KMS-11 (cell line): ENCODE measurements around the gene CSN1S1.
"Not testable (repeated sequence)": the region's sequence is repeated elsewhere in the genome, so short reads cannot be mapped to it uniquely, and the experiment has no call there.

Source experiments
- H2AFZ ChIP-seq: fragments of 200-600 bp; sonication (generic); 2 replicates; pipeline ENCODE4 v1.6.1; 2016; ENCODE audit warnings: antibody characterized with exemption, mixed run types, low read depth
- H3K27ac ChIP-seq: fragments of 200-600 bp; sonication (generic); 2 replicates; pipeline ENCODE4 v1.6.1; 2016; ENCODE audit warnings: mild to moderate bottlenecking, mixed run types
- H3K27me3 ChIP-seq: fragments of 200-600 bp; sonication (generic); 2 replicates; pipeline ENCODE4 v1.6.1; 2017; ENCODE audit warnings: mild to moderate bottlenecking, low read depth, mixed run types, moderate library complexity; ENCODE audit not compliant: insufficient read depth
- H3K36me3 ChIP-seq: fragments of 200-600 bp; sonication (generic); 2 replicates; pipeline ENCODE4 v1.6.1; 2017; ENCODE audit warnings: mild to moderate bottlenecking, mixed run types; ENCODE audit not compliant: insufficient read depth
- H3K4me1 ChIP-seq: fragments of 200-600 bp; sonication (generic); 2 replicates; pipeline ENCODE4 v1.6.1; 2016; ENCODE audit warnings: mild to moderate bottlenecking, low read depth, mixed run types; ENCODE audit not compliant: poor library complexity, severe bottlenecking
- H3K4me2 ChIP-seq: fragments of 200-600 bp; sonication (generic); 2 replicates; pipeline ENCODE4 v1.7.0; 2016; ENCODE audit warnings: mild to moderate bottlenecking, mixed run types
- H3K4me3 ChIP-seq: fragments of 200-600 bp; sonication (generic); IDR thresholded peaks from 2 replicates; pipeline ENCODE4 v1.6.1; 2017; ENCODE audit warnings: low read depth, low read length, mixed read lengths; ENCODE audit not compliant: insufficient read depth
- H3K79me2 ChIP-seq: fragments of 200-600 bp; sonication (generic); 2 replicates; pipeline ENCODE4 v1.6.1; 2016; ENCODE audit warnings: low read depth, mixed run types; ENCODE audit not compliant: insufficient read depth
- H3K9ac ChIP-seq: fragments of 200-600 bp; sonication (generic); 2 replicates; pipeline ENCODE4 v1.6.1; 2016; ENCODE audit warnings: mild to moderate bottlenecking, mixed run types
- H4K20me1 ChIP-seq: fragments of 200-600 bp; sonication (generic); 2 replicates; pipeline ENCODE4 v1.6.1; 2016; ENCODE audit warnings: mild to moderate bottlenecking, mixed run types; ENCODE audit not compliant: insufficient read depth
- TF ChIP-seq, protein P1 (sequence below): fragments of 200-600 bp; sonication (generic); conservative IDR thresholded peaks from 2 replicates; pipeline ENCODE4 v1.6.1; 2017; ENCODE audit warnings: low read depth, mild to moderate bottlenecking, antibody characterized with exemption, low read length, moderate library complexity, mixed read lengths

Gene CSN1S1

DNA sequence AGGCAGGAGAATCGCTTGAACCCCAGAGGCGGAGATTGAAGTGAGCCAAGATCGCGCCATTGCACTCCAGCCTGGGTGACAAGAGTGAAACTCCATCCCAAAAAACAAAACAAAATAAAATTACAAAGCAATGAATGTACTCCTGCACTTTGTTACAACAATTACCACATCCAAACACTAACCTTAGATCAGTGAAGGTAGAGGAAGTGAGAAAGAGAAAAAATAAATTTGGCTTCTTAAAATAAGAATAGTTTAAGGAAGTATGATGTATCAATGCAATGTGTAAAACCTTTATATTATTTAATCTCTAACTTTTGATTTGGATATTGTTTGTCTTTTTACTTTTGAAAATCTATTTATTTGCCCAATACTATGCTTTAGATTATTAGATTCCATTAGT, 21.7 kb upstream of the CSN1S1 start:
- Histone ChIP-seq H3K79me2 (no peaks in the 10 kb centered on the region), H3K27me3 (no peaks in the 10 kb centered on the region), H3K4me1 (no peaks in the 10 kb centered on the region), H3K4me3 (no peak overlapping the region), H3K27ac (no peak overlapping the region), H3K9ac (no peak overlapping the region), H4K20me1 (no peaks in the 10 kb centered on the region), H2AFZ (no peak overlapping the region), H3K4me2 (no peak overlapping the region), H3K36me3 (no peaks in the 10 kb centered on the region)
- TF ChIP-seq, protein P1, sequence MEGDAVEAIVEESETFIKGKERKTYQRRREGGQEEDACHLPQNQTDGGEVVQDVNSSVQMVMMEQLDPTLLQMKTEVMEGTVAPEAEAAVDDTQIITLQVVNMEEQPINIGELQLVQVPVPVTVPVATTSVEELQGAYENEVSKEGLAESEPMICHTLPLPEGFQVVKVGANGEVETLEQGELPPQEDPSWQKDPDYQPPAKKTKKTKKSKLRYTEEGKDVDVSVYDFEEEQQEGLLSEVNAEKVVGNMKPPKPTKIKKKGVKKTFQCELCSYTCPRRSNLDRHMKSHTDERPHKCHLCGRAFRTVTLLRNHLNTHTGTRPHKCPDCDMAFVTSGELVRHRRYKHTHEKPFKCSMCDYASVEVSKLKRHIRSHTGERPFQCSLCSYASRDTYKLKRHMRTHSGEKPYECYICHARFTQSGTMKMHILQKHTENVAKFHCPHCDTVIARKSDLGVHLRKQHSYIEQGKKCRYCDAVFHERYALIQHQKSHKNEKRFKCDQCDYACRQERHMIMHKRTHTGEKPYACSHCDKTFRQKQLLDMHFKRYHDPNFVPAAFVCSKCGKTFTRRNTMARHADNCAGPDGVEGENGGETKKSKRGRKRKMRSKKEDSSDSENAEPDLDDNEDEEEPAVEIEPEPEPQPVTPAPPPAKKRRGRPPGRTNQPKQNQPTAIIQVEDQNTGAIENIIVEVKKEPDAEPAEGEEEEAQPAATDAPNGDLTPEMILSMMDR, result no peak

DNA sequence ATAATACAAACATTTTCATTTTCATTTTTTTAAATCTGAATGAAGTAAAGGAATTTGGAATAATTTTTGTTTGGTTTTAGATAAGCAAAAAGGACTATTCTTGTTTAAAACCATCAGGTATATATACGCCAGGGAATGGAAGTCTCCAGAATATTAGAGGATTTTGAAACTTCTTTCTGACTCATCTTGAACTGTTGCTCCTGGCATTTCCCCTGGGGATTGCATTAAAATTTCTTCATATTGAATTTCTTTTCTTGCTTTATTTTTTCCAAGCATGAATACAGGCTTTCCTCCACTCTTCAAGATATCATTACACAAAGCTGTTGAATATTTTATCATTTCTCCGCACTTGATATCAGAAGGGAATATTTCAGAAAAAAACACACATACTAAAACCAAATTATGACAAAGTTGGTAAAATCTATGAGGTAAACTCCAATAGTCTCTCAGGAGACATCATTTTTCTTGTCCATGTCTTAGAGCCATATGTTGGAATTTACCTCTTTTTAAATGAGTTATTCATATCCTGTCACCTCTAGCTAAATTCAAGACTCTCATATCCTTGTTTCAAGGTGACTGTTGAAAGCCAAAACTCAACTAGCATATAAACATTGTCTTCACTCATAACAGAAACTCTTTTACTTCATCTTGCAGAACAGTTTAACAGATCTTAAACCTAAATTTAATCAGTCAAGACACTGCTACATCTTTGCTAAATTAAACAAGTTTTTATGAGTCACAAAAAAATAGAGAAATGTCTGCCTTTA, 20.7 kb upstream of the CSN1S1 start:
- H3K27ac ChIP-seq, result no peak overlapping the region
- no peak overlapping the region for H3K4me2 ChIP-seq
- no peaks in the 10 kb centered on the region for H3K79me2 ChIP-seq
- TF ChIP-seq, protein P1, result no peak
- no peak overlapping the region for H3K4me3 ChIP-seq
- no peaks in the 10 kb centered on the region for H3K27me3 ChIP-seq
- H3K9ac ChIP-seq, result no peak overlapping the region
- H3K36me3 ChIP-seq, result no peaks in the 10 kb centered on the region
- no peaks in the 10 kb centered on the region for H4K20me1 ChIP-seq
- H3K4me1 ChIP-seq, result no peaks in the 10 kb centered on the region
- H2AFZ ChIP-seq, result no peak overlapping the region

DNA sequence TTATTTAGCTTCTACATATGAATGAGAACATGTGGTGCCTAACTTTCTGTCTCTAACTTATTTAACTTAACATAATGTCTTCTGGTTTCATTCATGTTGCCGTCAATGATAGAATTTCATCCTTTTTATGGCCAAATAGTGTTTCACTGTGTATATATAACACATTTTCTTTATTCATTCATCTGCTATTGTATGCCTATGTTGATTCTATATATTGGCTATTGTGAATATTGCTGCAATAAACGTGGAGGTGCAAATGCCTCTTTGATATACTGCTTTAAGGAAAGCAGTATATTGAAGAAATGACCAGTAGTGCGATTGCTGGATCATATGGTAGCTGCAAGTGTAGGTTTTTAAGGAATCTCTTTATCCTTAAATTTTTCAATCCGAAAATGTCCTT, 10.0 kb upstream of the CSN1S1 start:
- H3K9ac ChIP-seq, result no peak overlapping the region
- no peak overlapping the region for H2AFZ ChIP-seq
- no peaks in the 10 kb centered on the region for H3K36me3 ChIP-seq
- no peaks in the 10 kb centered on the region for H3K27me3 ChIP-seq
- no peaks in the 10 kb centered on the region for H4K20me1 ChIP-seq
- H3K79me2 ChIP-seq, result no peaks in the 10 kb centered on the region
- TF ChIP-seq, protein P1, result no peak
- H3K4me2 ChIP-seq, result no peak overlapping the region
- H3K27ac ChIP-seq, result no peak overlapping the region
- H3K4me1 ChIP-seq, result no peaks in the 10 kb centered on the region
- H3K4me3 ChIP-seq, result no peak overlapping the region

DNA sequence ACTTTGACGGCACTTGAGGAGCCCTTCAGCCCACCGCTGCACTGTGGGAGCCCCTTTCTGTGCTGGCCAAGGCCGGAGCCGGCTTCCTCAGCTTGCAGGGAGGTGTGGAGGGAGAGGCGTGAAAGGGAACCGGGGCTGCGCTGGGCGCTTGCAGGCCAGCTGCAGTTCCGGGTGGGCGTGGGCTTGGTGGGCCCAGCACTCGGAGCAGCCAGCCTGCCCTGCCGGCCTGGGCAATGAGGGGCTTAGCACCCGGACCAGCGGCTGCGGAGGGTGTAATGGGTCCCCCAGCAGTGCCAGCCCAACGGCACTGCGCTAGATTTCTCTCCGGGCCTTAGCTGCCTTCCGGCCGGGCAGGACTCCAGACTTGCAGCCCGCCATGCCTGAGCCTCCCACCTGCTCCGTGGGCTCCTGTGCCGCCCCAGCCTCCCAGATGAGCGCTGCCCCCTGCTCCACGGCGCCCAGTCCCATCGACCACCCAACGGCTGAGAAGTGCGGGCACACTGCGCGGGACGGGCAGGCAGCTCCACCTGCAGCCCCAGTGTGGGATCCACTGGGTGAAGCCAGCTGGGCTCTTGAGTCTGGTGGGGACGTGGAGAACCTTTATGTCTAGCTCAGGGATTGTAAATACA, 7.0 kb upstream of the CSN1S1 start:
- H3K4me2 ChIP-seq, H3K27ac ChIP-seq, H3K27me3 ChIP-seq, H3K36me3 ChIP-seq, H3K4me3 ChIP-seq, H3K9ac ChIP-seq, H3K79me2 ChIP-seq, H2AFZ ChIP-seq, H4K20me1 ChIP-seq, H3K4me1 ChIP-seq: not testable (repeated sequence)

DNA sequence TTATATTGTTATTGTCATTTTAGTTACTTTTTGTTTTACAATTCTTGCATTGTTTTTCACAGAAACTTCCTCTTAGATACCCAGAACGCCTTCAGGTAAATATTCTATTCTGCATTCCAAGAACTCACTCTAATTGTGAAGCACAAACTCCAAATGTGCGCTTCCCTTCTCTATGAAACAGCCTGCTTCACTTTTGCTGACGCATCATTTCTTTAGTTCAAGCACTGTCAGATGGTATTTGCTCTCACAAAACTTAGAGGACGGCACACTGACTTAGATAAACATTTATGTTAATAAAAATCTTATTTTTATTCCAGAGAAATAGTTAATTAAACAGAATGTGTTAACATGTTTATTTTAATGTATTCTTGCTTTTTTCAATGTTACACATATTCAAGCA, 3.3 kb downstream of the CSN1S1 start:
- Histone ChIP-seq H3K4me1 (no peaks in the 10 kb centered on the region), H3K27ac (no peak overlapping the region), H3K4me2 (no peak overlapping the region), H2AFZ (no peak overlapping the region), H3K4me3 (no peak overlapping the region), H3K9ac (no peak overlapping the region), H3K27me3 (no peaks in the 10 kb centered on the region), H3K36me3 (no peaks in the 10 kb centered on the region), H3K79me2 (no peaks in the 10 kb centered on the region), H4K20me1 (no peaks in the 10 kb centered on the region)
- TF ChIP-seq, protein P1, result no peak
